CD14-positive monocyte (primary cell): ENCODE results near the gene TTF1. TPM values are rescaled to one million over a fixed set of nuclear protein-coding genes. Genes with fewer than 3 reads are reported as not detected.

Experiments
- DNase-seq, 3 donors: peaks; one replicate each; pipeline ENCODE4 v3.0.0-alpha.2; 2011 to 2022
- H2AFZ ChIP-seq: 2 replicates; pipeline ENCODE4 v1.6.0; 2012; ENCODE audit warnings: mild to moderate bottlenecking, low read depth, low read length, inconsistent platforms; ENCODE audit not compliant: insufficient read depth, poor library complexity, severe bottlenecking
- H3K27ac ChIP-seq, 2 donors: 1 replicate in 1 of 2; 2 replicates in 1 of 2; pipeline ENCODE4 v1.5.1; 2012 to 2013; ENCODE audit warnings: low read length in 2 of 2, control low read depth in 1 of 2, inconsistent platforms in 1 of 2, low read depth in 1 of 2, mild to moderate bottlenecking in 1 of 2
- H3K27me3 ChIP-seq, 2 donors: one replicate each; pipeline versions ENCODE4 v1.6.0 to v1.6.1; 2011 to 2013; ENCODE audit warnings: low read length in 2 of 2; ENCODE audit not compliant: control insufficient read depth in 2 of 2, insufficient read depth in 2 of 2
- H3K36me3 ChIP-seq, 2 donors: replicated peaks in 1 of 2; 1 replicate in 1 of 2; 2 replicates in 1 of 2; pipeline versions ENCODE4 v1.5.1 to v1.6.1; 2012 to 2013; ENCODE audit warnings: low read length in 2 of 2, control low read depth in 1 of 2, inconsistent platforms in 1 of 2, mild to moderate bottlenecking in 1 of 2; ENCODE audit not compliant: insufficient read depth in 2 of 2, control insufficient read depth in 1 of 2
- H3K4me1 ChIP-seq, 2 donors: 1 replicate in 1 of 2; 2 replicates in 1 of 2; pipeline versions ENCODE4 v1.5.1 to v1.6.1; 2012 to 2013; ENCODE audit warnings: low read length in 2 of 2, control low read depth in 1 of 2, inconsistent platforms in 1 of 2, mild to moderate bottlenecking in 1 of 2, moderate library complexity in 1 of 2; ENCODE audit not compliant: insufficient read depth in 2 of 2, control insufficient read depth in 1 of 2
- H3K4me2 ChIP-seq: replicated peaks from 2 replicates; pipeline ENCODE3; 2012; ENCODE audit warnings: low read length, moderate library complexity, mild to moderate bottlenecking; ENCODE audit not compliant: poor library complexity, severe bottlenecking; ENCODE audit errors: extremely low read depth
- H3K4me3 ChIP-seq, 3 experiments: fragments of 200-600 bp in 1 of 3; sonication (generic) in 1 of 3; replicated peaks in 1 of 3; 1 replicate in 2 of 3; 2 replicates in 1 of 3; pipeline ENCODE4 v1.5.1; 2011 to 2013; ENCODE audit warnings: low read length in 3 of 3, mild to moderate bottlenecking in 3 of 3, control low read depth in 2 of 3, low read depth in 2 of 3, inconsistent platforms in 1 of 3, moderate library complexity in 1 of 3
- H3K79me2 ChIP-seq: 2 replicates; pipeline ENCODE4 v1.6.0; 2012; ENCODE audit warnings: mild to moderate bottlenecking, control low read depth, inconsistent platforms, low read length, moderate library complexity; ENCODE audit not compliant: insufficient read depth
- H3K9ac ChIP-seq: 2 replicates; pipeline ENCODE4 v1.6.0; 2017; ENCODE audit warnings: low read length, mild to moderate bottlenecking; ENCODE audit not compliant: insufficient read depth, poor library complexity, severe bottlenecking
- H3K9me3 ChIP-seq, 2 donors: replicated peaks in 1 of 2; 1 replicate in 1 of 2; 2 replicates in 1 of 2; pipeline versions ENCODE4 v1.5.1 to v1.6.1; 2012 to 2013; ENCODE audit warnings: low read length in 2 of 2, control low read depth in 1 of 2; ENCODE audit not compliant: control insufficient read depth in 1 of 2, insufficient read depth in 1 of 2
- H4K20me1 ChIP-seq: 2 replicates; pipeline ENCODE4 v1.6.0; 2012; ENCODE audit warnings: mild to moderate bottlenecking, low read length, control low read depth, moderate library complexity; ENCODE audit not compliant: insufficient read depth
- H3K27ac Mint-ChIP-seq, 7 donors: one replicate each; pipeline ENCODE4 v1.8.0; 2020; ENCODE audit warnings: mild to moderate bottlenecking in 7 of 7, mixed read lengths in 7 of 7, moderate library complexity in 6 of 7, inconsistent platforms in 2 of 7
- H3K27me3 Mint-ChIP-seq, 3 donors: one replicate each; pipeline ENCODE4 v1.8.0; 2021 to 2022; ENCODE audit warnings: low read depth in 3 of 3, mild to moderate bottlenecking in 3 of 3, mixed read lengths in 3 of 3, moderate library complexity in 3 of 3, inconsistent platforms in 1 of 3
- H3K36me3 Mint-ChIP-seq, 2 donors: one replicate each; pipeline ENCODE4 v1.8.0; 2020; ENCODE audit warnings: mixed read lengths in 2 of 2, inconsistent platforms in 1 of 2, mild to moderate bottlenecking in 1 of 2
- H3K4me1 Mint-ChIP-seq: one replicate; pipeline ENCODE4 v1.8.0; 2020; ENCODE audit warnings: mild to moderate bottlenecking, mixed read lengths
- H3K4me3 Mint-ChIP-seq, 2 donors: one replicate each; pipeline ENCODE4 v1.8.0; 2020; ENCODE audit warnings: mild to moderate bottlenecking in 2 of 2, mixed read lengths in 2 of 2, moderate library complexity in 1 of 2
- H3K9me3 Mint-ChIP-seq, 7 donors: one replicate each; pipeline ENCODE4 v1.8.0; 2020 to 2022; ENCODE audit warnings: mixed read lengths in 7 of 7, mild to moderate bottlenecking in 6 of 7, moderate library complexity in 6 of 7, inconsistent platforms in 2 of 7
- WGBS: methylation state at CpG from one replicate; pipeline ENCODE4 v1.1.5; 2013; ENCODE audit warnings: missing lambda C conversion rate; ENCODE audit not compliant: insufficient coverage; 5-methylcytosine and 5-hydroxymethylcytosine counted together
- intact Hi-C, 2 donors: fragments of 100-400 bp; cut with micrococcal nuclease; formaldehyde crosslinking; loops; one replicate each; pipeline versions ENCODE4 v1.15.0 to v1.15.1; 2023
- polyA plus RNA-seq, 3 donors: library from polyadenylated mRNA; depleted of rRNA in 1 of 3; unstranded in 2 of 3; stranded (reverse) in 1 of 3; fragments of 300-500 nt in 2 of 3; fragments of >200 nt in 1 of 3; fragmentation: Illumina TruSeq in 2 of 3; gene quantifications; 1 replicate in 2 of 3; 2 replicates in 1 of 3; pipeline ENCODE4 v1.2.3, GENCODE V29; 2012 to 2021
- TF ChIP-seq, protein P1 (sequence below): fragments of 200-600 bp; IDR thresholded peaks from one replicate; pipeline ENCODE4 v1.8.0; 2022; ENCODE audit warnings: antibody characterized with exemption, mild to moderate bottlenecking

TTF1 gene
- polyA plus RNA-seq, 3 donors, result 2.2 to 5.8 (median 4.1) TPM

DNA sequence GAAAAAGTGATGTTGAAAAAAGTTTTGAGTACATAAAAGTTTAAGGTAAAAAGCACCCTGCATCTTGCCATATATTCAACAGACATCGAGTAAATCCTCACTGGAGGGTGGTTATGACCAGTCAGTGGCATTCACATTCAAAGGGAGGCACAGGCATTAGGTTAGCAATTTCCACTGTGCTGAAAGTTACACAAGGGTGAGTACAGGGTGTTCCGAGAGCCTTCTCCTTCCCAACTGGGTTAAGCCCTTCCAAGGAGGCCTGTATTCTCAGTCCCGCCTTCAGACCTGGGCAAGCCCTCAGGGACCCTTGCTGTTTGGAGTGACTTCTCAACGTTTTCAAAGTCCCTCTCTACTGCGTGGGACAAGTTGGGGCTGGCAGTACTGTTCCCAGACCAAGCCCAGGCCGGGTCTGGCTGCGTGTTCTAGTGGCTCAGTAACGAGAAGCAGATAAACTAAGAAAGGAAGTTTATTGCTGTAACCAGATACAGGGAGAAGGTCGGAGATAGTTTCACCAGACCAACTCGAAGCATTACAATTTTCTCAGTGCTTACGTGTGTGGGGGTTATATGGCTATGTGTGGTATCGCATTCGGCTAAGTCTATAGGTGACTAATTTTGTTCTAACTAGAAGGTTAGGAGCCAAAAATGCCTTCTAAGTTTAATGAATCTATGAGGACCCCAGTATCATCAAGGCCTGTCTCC lies 38.9 kb downstream of the TTF1 start:
- H4K20me1 ChIP-seq, result no peaks in the 10 kb centered on the region
- Mint-ChIP-seq H3K9me3 (peaks cover 0 to 5% (median 0%) of the 10 kb centered on the region in 7 donors), H3K27ac (peak overlapping the region; percentile 46 to 94 (median 79)), H3K27me3 (peaks cover 0 to 4% (median 4%) of the 10 kb centered on the region in 3 donors), H3K4me1 (peaks cover 76% of the 10 kb centered on the region), H3K4me3 (no peak overlapping the region), H3K36me3 (no peaks in the 10 kb centered on the region)
- peaks cover 67 to 78% of the 10 kb centered on the region in 2 donors for H3K4me1 ChIP-seq
- TF ChIP-seq, protein P1, sequence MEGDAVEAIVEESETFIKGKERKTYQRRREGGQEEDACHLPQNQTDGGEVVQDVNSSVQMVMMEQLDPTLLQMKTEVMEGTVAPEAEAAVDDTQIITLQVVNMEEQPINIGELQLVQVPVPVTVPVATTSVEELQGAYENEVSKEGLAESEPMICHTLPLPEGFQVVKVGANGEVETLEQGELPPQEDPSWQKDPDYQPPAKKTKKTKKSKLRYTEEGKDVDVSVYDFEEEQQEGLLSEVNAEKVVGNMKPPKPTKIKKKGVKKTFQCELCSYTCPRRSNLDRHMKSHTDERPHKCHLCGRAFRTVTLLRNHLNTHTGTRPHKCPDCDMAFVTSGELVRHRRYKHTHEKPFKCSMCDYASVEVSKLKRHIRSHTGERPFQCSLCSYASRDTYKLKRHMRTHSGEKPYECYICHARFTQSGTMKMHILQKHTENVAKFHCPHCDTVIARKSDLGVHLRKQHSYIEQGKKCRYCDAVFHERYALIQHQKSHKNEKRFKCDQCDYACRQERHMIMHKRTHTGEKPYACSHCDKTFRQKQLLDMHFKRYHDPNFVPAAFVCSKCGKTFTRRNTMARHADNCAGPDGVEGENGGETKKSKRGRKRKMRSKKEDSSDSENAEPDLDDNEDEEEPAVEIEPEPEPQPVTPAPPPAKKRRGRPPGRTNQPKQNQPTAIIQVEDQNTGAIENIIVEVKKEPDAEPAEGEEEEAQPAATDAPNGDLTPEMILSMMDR, result no peak
- no peak overlapping the region for H3K9ac ChIP-seq
- 88% methylated on average over 8 of the region's 13 CpGs for WGBS
- H3K36me3 ChIP-seq, result no peaks in the 10 kb centered on the region
- no peak overlapping the region for H3K4me2 ChIP-seq
- H2AFZ ChIP-seq, result peak overlapping the region; percentile 62
- H3K79me2 ChIP-seq, result no peaks in the 10 kb centered on the region
- H3K27ac ChIP-seq, result peak overlapping the region; percentile 30 to 50
- H3K4me3 ChIP-seq, result no peak overlapping the region
- H3K27me3 ChIP-seq, result no peaks in the 10 kb centered on the region
- no peaks in the 10 kb centered on the region for H3K9me3 ChIP-seq
- DNase-seq, result no peak
- intact Hi-C loops, result no loop called here

DNA sequence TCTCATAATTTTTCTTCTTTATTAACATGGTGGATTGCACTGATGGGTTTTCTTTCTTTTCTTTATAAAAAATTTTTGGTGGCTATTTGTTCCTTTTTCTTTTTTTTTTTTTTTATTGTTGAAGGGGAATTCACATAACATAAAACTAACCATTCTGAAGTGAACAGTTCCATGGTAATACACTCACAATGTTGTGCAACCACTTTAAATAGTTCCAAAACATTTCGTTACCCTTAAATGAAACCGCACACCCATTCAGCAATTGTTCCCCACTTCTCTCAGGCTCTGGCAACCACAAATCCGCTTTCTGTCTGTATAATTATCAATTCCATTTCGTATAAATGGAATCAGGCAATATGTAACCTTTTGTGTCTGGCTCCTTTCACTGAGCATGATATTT lies 40.2 kb downstream of the TTF1 start:
- H3K4me1 Mint-ChIP-seq, result peaks cover 63% of the 10 kb centered on the region
- Histone ChIP-seq H3K36me3 (no peaks in the 10 kb centered on the region), H3K4me2 (peak overlapping the region; percentile 60), H3K27ac (peak overlapping the region; percentile 48 to 79), H3K9ac (no peak overlapping the region), H3K4me1 (peaks cover 55 to 72% of the 10 kb centered on the region in 2 donors), H4K20me1 (no peaks in the 10 kb centered on the region), H3K27me3 (no peaks in the 10 kb centered on the region), H3K4me3 (peak overlapping the region in 2 of 3 experiments; percentile 4 to 56), H3K79me2 (no peaks in the 10 kb centered on the region), H2AFZ (no peak overlapping the region), H3K9me3 (no peaks in the 10 kb centered on the region)
- WGBS, result 6% methylated on average over 3 of the region's 4 CpGs
- H3K36me3 Mint-ChIP-seq, result no peaks in the 10 kb centered on the region
- peak; percentile 49 to 76 (median 73) for DNase-seq
- peaks cover 0 to 4% (median 4%) of the 10 kb centered on the region in 3 donors for H3K27me3 Mint-ChIP-seq
- intact Hi-C loops, result no loop called here
- H3K9me3 Mint-ChIP-seq, result peaks cover 0 to 5% (median 0%) of the 10 kb centered on the region in 7 donors
- H3K4me3 Mint-ChIP-seq, result peak overlapping the region in 1 of 2 donors; percentile 59
- peak overlapping the region; percentile 86 to 94 (median 92) for H3K27ac Mint-ChIP-seq
- TF ChIP-seq, protein P1, result no peak
